ENCODE data around the gene ATP10A. TPM values are rescaled to one million over a fixed set of nuclear protein-coding genes. Genes with fewer than 3 reads are reported as not detected.
A peak's percentile ranks its signal among the peaks of the same experiment; 100 is the strongest.

The ATP10A gene
- total RNA-seq, 4 donors from 2014 or later: 1.6 to 8.2 (median 3.7) TPM

DNA sequence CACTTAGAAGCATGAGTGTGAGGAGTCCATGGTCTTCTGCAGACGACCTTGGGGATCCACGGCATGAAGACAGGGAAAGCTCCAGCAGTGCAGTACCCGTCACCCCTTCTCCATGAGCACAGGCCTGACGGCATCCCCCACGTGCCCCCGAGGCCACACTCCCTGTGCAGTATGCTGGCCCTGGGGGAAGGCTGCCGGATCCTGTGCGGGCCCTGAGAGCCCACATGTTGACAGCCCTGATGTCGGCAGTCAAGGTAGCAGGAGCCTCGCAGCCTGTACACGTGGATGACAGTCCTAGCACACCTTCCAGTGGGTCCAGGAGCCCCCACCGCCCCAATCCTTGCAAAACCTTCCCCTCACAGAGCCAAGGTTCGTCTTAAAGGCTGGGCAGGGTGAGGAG lies 195.3 kb downstream of the ATP10A start:
- no peak overlapping the region for H3K4me3 ChIP-seq (ENCODE audit: low read depth, poor library complexity, severe bottlenecking)
- no peak for TF ChIP-seq POLR2A (IDR thresholded peaks at IDR 0.05)
- TF ChIP-seq, protein P1, sequence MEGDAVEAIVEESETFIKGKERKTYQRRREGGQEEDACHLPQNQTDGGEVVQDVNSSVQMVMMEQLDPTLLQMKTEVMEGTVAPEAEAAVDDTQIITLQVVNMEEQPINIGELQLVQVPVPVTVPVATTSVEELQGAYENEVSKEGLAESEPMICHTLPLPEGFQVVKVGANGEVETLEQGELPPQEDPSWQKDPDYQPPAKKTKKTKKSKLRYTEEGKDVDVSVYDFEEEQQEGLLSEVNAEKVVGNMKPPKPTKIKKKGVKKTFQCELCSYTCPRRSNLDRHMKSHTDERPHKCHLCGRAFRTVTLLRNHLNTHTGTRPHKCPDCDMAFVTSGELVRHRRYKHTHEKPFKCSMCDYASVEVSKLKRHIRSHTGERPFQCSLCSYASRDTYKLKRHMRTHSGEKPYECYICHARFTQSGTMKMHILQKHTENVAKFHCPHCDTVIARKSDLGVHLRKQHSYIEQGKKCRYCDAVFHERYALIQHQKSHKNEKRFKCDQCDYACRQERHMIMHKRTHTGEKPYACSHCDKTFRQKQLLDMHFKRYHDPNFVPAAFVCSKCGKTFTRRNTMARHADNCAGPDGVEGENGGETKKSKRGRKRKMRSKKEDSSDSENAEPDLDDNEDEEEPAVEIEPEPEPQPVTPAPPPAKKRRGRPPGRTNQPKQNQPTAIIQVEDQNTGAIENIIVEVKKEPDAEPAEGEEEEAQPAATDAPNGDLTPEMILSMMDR (IDR thresholded peaks at IDR 0.05): no peak
- no peak for DNase-seq (ENCODE audit: low spot score in 2 of 2)
- intact Hi-C loops (cut with DNase I; ENCODE audit: low total_unique reads): no loop called here
- 74 to 77% methylated on average over 13 of the region's 13 CpGs for WGBS, 2 donors

DNA sequence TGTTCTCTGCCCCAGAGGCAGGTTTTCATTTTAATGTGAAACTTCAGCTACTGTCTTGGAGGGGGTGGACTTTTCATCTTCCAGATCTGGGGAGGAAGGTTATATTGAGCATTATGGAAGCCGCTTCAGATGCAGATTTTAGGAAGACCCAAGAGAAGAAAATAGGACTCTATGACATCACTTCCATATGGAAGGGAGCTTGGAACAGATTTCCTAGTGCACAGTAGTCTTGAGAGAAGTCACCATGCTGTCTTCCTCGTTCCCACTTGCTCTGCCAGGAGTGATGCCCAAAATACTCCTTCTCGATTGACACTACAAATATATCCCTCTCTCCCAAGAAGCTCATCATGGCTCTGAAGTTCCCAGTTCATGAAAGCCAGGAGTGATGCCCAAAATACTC lies 197.2 kb downstream of the ATP10A start:
- no peak overlapping the region for H3K4me3 ChIP-seq (ENCODE audit: low read depth, poor library complexity, severe bottlenecking)
- DNase-seq (ENCODE audit: low spot score in 2 of 2): no peak
- no peak for TF ChIP-seq POLR2A (IDR thresholded peaks at IDR 0.05)
- TF ChIP-seq, protein P1 (IDR thresholded peaks at IDR 0.05): no peak
- 79 to 84% methylated on average over 3 of the region's 3 CpGs for WGBS, 2 donors
- intact Hi-C loops (cut with DNase I; ENCODE audit: low total_unique reads): no loop called here

DNA sequence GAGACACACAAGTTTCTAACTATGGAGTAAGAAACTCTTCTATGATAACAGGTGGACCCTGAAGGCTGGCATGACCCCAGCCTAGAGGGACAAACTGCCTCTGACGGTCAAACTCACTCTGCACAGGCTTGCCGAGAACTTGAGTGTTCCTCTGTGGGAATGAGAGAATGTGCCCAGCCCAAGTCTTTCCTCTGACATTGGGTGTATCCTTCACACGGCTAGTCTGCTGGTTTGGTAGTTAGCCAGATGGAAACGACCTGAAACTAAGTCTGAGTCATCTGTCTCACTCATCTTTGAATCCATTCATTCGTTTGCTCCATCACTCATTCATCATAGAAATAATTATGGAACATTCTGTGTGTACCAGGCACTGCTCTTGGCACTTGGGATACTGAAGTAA lies 198.4 kb downstream of the ATP10A start:
- 28 to 46% methylated on average over 5 of the region's 5 CpGs for whole genome bisulfite sequencing, 2 donors
- no peak for DNase-seq (ENCODE audit: low spot score in 2 of 2)
- no peak overlapping the region for H3K4me3 ChIP-seq (ENCODE audit: low read depth, poor library complexity, severe bottlenecking)
- intact Hi-C loops (cut with DNase I; ENCODE audit: low total_unique reads): no loop called here
- TF ChIP-seq, protein P1 (IDR thresholded peaks at IDR 0.05): no peak
- TF ChIP-seq POLR2A (IDR thresholded peaks at IDR 0.05): no peak

DNA sequence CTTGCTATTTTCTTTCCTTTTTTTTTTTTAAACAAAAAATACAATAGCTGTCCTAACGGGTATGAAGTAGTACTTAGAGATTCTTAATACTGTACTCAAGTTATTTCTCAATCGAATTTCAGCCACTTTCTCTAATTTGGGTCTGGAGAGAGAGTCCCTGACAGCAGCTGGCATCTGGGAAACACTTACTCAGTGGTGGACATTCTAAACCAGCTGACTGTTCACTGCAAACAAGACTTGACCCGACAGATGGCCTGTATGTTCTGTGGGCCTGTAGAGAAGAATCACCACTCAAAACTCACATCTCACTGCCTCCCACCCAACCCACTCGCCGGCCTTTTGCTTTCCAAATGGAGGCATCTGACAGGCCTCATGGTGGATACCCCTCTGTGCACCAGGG lies 199.6 kb downstream of the ATP10A start:
- WGBS, 2 donors: 87 to 91% methylated on average over 5 of the region's 5 CpGs
- no peak overlapping the region for H3K4me3 ChIP-seq (ENCODE audit: low read depth, poor library complexity, severe bottlenecking)

DNA sequence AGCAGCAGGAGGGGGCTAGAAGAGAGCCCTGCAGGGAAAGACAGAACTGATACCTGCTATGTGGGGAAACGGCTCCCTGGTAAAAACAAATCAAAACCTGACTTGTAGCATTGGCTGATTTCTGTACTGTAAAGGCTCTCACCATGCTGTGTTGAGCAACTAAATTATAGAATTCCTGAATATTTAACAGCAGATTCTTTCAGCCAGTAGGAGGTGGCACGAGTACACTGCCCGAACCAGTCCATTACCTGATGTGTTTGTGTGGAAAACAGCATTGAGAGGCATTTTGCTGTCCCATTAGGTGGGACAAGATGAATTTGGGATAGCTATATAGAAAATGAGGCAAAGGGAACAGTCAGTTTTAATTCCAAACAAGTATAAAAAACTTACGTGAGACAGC lies 201.2 kb downstream of the ATP10A start:
- H3K4me3 ChIP-seq (ENCODE audit: low read depth, poor library complexity, severe bottlenecking): no peak overlapping the region
- DNase-seq (ENCODE audit: low spot score in 2 of 2): no peak
- no peak for TF ChIP-seq POLR2A (IDR thresholded peaks at IDR 0.05)
- TF ChIP-seq, protein P1 (IDR thresholded peaks at IDR 0.05): no peak
- intact Hi-C loops (cut with DNase I; ENCODE audit: low total_unique reads): no loop called here
- WGBS, 2 donors: 62% methylated on average over 4 of the region's 4 CpGs

More for the DNA sequence above, 199.6 kb downstream of the ATP10A start:
- peak in 1 of 2 donors; percentile 59 for DNase-seq (ENCODE audit: low spot score in 2 of 2)
- intact Hi-C loops (cut with DNase I; ENCODE audit: low total_unique reads): no loop called here
- TF ChIP-seq POLR2A (IDR thresholded peaks at IDR 0.05): no peak

DNA sequence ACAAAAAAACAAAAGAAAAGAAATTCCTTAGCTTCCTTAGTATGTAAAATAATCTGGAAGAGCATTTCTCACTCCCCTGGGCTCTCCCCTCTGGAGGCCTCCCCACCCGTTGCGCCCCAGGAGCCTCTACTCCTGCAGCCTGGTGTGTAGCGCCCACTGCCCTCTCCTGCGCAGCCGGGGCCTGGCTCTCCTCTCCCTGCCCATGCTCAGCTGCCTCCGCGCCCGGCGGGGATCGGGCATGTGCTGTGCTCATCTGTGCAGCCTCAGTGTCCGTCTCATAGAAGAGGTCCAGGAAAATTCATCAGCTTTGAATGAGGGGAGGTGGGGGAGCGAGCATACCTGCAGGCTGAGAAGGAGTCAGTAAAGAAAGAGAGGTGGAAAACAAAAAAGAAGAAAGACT lies 203.9 kb downstream of the ATP10A start:
- no peak overlapping the region for H3K4me3 ChIP-seq (ENCODE audit: low read depth, poor library complexity, severe bottlenecking)
- DNase-seq (ENCODE audit: low spot score in 2 of 2): no peak
- 95% methylated on average over 12 of the region's 12 CpGs for WGBS, 2 donors
- no peak for TF ChIP-seq POLR2A (IDR thresholded peaks at IDR 0.05)
- TF ChIP-seq, protein P1 (IDR thresholded peaks at IDR 0.05): no peak
- intact Hi-C loops (cut with DNase I; ENCODE audit: low total_unique reads): no loop called here
